NCI-H1694 treated with DMSO at 0.1 percent for 48 hours (cell line): ENCODE data around the gene CCDC9B.

Experiments
- DNase-seq: peaks from one replicate; lab custom pipeline; 2025; lab: John Stamatoyannopoulos, UW

Gene CCDC9B

DNA sequence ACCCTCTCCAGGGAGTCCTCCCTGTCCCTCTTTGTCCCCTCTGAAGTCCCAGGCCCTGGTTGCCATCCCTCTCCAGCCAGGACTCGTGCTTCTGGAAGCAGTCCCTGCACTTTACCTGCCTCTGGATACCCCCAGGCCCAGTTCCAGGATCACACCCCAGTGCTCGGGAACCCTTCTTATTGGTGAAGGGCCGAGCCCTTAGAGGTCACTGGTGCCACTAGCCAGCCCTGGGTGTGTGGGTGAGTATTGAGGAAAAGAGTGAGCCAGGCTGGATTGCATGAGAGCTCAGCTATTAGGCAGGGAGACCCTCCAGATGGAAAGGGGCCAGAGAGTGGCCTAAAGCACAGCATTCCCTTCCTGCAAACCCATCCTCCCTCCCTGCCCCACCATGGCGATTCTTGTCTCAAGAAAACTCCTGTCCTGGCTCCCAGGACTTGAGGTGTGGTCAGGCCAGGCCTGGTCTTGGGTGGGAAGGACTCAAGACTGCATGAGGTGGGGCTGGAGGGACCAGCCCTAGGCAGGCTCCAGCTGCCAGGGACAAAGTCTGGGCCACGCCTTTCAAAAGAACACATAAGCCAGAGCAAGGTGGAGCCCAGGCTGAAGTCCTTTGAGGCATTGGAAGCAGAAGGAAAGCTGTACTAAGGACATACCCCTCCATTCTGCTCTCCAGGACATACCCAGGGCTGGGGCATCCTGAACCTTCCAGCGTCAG is 5.3 kb upstream of the CCDC9B start:
- no peak for DNase-seq

DNA sequence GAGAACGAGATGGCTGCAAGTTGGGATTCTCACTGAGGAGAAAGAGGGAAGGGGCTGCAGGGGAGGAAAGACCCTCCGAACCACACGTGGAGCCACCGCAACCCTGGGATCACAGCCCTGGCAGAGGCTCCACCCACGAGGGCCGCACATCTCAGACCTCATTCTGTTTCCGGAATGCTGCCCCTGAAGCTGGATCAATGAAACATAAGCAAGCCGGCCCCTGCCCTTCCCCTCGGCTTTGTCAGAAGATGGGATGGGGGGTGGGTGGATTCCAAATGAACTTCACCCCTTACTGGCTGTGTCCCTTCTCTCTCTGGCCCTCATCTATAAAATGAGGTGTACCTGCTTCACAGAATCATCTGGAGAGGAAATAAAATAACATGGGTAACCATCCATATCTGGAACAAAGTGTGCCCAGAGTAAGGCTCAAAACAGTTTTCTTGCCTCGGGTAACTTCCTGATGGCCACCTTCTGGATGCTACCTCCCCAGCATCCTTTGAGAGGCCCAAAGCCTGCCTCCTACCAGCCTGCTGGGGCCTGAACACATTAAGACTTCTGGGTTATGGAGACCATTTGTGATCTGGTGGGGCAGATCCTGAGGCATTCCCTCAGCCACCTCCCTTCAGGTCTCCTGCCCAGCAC is 4.6 kb upstream of the CCDC9B start:
- DNase-seq: no peak

DNA sequence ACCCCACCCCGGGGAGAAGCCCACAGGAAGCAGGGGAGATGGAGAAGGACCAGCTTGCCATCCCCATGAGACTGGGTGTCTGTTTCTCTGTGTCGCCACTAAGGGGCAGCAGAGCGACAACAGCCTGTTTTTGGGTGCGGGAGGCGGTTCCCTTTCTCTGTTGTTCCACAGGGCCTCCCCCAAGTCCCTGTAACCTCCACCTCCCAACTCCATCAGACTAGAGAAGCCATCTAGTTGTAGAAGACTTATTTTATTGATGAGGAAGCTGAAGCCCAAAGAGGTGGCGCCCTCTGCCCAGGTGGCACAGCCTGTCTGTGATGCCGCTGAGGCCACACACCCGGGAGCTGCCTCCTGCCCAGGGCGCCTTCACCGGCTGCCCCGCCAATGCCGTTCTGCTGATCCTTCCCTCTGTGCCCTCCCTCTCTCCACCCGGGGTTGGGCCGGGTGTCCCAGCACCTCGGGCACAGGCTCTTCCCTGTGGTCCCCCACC is 3.9 kb upstream of the CCDC9B start:
- peak; percentile 79 for DNase-seq

DNA sequence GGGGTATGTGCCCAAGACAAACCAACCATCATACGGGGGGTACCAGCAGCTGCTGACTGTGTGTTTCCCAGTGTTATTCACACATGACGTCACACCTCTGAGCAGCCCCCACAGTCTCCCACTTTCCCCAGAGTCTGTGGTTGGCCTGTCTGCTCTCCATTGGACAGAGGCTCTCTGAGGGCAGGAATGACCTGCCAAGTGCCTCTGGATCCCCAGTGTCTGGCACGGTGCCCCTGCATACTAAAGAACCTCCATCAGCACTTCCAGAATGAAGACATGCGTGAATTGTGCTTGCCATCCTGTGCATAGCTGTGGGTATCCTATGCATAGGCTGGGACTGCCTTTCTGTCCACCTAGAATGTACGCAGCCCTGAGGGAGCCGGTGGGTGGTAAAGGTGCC is 3.5 kb upstream of the CCDC9B start:
- DNase-seq: no peak

DNA sequence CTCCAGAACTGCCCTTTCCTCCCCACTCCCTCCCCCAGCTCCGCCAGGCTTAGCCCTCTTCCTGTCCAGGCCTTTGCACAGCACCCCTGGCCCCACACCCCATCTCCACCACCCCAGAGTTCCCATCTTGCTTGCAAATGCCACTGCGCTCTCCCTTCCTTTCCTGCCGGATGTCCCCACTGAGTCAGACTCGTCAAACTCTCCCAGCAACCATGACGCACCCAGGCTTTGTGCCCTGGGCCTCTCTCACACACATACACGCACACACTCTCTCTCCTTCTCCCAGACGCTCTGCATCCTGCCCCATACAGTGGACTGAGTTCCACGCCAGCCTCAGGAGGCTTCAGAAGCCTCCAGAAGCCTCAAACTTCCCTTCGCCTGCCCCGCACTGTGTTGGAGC is 2.8 kb upstream of the CCDC9B start:
- DNase-seq: no peak

DNA sequence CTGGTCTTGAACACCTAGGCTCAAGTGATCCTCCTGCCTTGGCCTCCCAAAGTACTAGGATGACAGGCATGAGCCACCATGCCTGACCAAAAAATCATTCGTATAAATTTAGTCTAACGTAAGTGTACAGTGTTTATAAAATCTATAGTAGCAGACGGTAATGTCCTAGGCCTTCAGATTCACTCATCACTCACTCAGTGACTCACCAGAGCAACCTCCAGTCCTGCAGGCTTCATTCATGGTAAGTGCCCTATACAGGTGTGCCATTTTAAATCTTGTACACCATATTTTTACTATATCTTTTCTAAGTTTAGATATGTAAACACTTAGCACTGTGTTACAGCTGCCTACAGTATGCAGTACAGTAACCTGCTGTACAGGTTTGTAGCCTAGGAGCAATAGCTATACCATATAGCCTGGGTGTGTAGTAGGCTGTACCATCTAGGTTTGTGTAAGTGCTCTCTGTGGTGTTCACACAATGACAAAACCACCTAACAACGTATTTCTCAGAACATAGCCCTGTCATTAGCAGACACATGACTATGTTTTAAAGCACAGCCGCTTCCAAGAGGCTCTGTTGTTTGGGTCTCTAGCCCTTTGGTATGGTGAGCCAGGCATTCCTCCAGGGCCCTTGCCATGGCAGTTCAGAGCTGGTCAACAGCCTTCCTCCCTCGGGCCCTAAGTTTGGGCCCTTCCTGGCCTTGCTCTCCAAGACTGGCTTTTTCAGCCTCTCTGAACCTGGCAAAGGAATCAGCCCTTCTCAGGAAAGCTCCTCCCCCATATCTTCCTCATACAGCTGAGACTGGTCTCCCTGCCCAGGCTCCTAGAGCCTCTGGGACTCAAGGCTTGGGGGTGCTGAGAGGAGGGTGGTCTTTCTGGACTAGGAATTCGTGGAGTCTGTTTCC is 1.9 kb upstream of the CCDC9B start:
- no peak for DNase-seq

DNA sequence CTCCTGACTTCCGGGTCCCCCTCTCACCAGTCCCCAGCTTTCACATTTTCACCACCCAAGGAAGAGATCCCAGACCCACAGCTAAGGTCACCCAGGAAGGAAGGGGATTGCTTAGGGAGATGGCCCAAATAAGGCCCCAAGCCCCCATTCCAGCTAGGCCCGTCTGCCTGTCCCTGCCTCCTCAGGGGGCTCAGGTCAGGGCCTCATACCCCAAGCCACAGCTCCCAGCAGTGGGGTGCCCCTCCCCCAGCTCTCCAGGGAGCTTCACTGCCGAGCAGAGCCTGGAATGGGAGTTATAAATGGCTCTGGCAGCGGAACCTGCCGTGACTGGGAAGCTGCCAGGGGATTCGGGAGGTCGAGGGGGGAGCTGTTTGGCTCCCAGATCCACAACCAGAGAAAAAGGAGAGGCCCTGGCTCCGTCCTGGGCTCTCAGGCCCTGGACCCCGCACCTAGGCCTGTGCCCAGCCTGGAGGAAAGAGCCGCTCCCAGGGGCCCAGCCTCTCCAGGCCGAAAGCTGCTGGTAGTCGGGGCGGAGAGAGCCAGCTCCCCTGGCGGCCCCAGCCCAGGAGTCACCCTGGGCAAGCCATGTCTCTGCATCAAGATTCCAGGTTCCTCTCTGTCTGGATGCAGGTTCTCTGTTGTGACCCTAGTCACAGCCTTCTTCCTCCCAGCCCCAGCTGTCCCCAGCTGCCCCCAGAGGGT is 550 bp downstream of the CCDC9B start:
- DNase-seq: peak; percentile 69

DNA sequence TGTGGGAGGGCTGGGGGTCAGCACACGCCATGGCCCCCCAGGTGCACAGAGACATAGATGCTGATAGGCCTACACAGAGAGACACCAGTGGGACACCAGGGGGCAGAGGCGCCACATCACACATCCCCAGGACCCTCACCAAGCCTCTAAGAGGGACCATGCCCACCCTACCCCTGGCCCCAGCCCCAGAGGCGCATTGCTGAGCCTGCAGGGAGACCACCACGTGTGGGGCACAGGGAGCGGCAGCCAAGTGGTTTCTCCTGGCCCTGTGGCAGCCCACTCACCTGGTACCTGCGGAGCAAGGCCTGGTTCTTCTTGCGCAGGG is 1.2 kb downstream of the CCDC9B start:
- DNase-seq: peak; percentile 44

DNA sequence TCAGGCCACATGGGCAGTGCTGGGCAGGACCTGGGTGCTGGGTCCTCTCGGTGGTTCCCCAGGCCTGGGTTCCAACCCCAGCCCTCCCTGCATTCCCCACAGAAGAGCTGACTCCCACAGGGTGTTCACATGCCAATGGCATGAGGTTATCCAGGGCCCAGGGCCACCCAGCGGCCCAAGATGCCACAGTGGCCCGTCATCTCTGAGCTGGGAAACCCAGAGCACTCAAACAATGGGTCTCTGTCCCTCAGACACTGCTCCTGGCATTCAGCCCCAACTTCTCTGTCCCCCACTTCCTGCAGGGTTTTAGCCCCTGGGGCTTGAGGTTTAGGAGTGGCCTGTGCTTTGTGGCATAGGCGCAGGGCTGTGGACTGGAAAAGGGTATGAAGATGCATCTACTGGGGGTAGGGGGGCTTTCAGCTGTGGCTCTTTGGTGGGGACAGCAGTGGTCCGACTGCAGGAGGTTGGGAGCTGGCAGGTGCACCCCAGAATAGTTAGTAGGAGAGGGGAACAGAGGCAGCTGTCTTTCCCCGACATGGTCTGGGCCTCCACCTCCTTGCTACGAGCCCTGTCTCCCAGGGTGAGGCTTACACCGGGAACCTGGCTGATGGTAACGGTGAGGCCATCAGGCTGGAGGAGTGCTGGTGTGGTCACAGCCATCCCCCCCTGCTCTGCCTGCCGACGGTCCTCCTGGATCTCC is 1.7 kb downstream of the CCDC9B start:
- no peak for DNase-seq

DNA sequence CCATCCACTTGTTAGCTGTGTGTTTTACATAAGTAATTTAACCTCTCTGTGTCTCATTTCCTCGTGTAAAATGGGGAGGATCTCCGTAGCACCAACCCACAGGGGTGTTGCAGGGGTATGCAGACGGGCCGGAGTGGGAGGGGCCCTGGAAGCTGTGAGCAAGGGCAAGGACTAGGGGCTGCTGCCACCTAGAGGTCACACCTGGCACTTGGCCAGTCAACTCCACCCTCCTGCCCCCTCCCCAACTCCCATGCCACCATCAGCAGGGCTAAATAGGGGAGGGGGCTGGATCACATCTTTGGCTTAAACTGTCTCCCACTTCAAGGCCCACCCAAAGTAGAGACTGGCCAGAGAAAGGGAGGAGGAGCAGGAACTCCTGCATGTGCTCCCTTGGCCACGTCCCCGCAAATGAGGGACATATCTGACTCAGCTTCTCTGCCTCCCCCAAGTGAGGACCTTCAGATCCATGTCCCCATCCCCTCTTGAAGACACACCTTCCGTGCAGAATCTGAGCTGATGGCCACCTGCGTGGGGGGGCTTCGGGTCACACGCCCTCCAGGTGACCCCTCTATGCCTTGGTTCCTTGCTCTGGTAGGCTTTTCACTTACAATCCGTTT is 2.6 kb downstream of the CCDC9B start:
- peak; percentile 46 for DNase-seq

DNA sequence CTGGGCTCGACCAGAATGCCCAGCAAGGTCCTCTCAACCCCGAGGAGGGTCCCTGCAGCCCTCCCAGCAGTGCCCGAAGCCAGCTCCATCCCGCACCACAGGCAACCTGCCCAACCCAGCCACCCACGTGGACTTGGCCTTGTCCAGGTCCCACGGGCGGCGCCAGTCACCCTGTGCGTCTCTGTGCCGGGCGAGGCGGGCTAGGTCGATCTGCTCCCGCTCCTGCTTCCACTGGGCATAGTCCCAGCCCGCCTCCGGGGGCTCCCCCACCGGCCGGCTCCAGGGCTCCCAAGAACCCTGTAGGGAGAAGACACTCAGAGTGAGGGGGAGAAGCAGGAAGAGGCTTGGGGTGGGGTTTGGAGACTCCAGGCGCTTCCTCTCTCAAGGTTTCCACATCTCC is 3.1 kb downstream of the CCDC9B start:
- no peak for DNase-seq

DNA sequence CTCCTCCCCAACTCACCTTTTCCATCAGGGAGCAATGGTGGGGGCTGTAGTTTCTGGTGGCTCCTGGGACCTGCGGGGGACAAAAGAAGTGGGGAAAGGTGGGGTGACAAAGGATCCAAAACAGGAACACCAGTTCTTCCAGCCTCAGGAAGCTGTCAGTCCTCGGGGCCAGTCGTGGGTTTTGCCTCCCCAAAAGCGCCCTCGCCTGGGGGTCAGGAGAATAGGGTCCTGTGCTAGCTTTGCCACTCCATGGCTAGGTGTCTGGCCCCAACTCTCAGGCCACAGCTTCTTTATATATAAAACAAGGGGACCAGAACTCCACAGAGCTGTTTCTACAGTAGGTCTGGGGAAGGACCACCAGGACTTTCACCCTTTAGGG is 4.0 kb downstream of the CCDC9B start:
- no peak for DNase-seq

DNA sequence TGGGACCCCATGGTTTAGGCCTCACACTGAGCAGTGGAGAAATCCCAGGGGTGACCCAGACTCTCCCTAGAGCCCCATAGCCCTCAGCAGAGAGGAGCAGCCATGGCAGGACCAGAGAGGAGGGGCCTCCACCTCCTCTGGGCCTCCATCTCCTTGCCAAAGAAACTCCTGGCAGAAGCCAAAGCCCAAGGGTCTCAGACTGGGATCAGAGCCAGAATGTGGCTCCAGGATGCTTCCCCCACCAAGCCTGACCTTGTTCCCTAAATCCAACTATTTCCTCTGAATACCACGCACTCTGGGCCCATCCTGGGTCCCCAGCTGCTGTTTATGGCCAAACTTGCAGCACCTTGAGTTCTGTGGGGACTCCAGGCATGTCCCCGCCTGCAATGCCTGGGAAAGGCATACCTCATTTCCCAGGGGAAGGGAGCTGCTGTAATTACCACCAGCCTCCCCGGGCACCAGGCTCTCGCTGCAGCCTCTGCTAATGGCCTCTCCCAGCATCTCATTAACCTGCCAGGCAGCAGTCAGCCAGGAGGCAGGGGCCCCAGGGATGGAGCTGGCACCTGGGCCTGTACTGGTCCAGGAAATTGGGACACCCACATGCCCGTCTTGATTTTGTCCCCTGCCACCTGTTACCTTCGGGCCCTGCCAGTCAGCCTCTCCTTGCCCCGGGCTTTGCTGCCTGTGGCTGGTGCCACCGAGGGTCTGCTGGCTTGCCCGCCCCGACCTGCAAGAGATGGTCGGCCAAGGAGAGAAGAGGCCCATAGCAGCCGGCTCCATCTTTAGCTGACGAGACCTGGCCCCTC is 4.6 kb downstream of the CCDC9B start:
- DNase-seq: peak; percentile 63

DNA sequence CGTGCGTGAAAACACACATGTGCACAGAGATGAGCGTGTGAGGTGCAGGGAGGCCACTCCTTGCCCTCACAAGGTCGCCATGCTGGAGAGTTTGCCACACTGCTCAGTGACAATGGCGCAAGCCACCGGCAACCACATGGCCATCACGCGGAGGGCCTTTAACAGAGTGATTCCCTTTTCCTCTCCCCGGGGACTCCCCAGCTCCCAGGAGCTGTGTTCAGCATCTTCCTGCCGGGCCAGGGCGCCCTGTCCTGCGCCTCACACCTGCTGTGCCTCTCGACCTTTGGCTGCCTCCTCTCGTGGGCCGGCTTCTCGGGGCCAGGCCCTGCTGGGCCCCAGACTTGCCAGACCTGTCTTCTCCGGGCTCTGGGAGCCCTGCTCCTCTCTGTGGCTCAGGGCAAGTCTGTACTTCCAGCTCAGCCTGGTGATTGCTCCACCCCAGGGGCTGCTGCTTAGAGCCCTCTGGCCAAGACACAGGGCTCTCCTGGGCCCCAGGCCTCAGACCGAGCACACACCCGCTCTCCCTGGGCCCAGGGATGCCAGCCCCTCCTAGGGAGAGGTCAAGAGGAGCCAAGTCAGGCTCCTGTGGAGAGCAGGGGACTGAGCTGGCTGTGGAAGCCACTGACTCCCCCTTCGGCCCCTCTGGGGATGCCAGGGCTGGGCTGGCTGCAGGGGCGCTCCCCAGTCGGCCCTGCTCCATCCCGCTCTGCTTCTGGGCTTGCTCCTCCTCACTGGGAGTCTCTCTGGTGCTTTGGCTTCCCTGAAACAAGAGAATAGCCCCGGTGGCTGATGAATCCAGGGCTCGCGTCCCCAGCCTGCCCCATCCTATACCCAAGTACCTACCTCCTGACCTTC is 5.6 kb downstream of the CCDC9B start:
- DNase-seq: no peak

DNA sequence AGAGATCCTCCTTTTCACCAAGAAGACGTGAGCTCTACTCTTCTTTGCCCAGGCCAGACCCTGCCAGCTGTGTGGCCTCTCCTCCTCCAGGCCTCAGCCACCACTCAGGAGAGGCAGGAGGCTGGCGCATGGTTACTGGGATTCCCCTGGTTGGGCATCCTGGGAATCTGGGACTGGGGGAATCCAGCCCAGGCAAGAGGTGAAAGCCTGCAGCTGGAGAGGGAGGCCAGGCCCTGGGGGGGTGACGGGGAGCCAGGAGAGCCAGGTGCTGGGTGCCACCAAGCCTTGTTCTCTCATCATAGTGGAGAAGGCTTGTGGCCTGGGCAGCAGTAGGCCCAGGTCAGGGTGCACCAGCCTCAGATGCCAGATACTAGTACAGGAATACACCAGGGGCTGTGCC is 6.2 kb downstream of the CCDC9B start:
- DNase-seq: no peak

DNA sequence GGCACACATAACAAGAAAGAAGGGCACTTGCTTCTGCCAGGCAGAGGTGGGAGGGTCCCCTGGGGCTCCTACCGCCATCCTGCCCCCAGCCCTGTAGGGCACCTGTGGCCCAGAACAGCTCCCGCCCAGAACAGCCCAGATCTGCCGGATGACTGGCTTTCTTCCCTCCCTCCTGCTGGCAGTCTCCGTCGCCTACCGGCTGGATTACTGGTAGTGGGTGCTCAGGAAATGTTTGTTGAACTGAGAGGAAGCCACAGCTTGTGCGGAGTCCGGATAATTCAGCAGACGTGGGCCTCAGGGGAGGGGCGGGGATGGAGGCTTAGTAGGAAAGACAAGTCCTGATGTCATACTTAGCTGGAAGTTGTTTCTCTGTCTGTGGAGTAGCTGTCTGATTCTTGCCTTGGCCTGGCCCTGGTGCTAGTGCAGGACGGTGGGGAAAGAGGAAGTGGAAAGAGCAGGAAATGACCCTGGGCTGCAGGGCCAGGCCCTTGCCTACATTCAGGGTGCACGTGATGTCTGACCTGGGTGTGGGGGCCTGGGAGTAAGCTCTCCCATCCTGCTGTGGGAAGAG is 6.7 kb downstream of the CCDC9B start:
- peak; percentile 22 for DNase-seq

DNA sequence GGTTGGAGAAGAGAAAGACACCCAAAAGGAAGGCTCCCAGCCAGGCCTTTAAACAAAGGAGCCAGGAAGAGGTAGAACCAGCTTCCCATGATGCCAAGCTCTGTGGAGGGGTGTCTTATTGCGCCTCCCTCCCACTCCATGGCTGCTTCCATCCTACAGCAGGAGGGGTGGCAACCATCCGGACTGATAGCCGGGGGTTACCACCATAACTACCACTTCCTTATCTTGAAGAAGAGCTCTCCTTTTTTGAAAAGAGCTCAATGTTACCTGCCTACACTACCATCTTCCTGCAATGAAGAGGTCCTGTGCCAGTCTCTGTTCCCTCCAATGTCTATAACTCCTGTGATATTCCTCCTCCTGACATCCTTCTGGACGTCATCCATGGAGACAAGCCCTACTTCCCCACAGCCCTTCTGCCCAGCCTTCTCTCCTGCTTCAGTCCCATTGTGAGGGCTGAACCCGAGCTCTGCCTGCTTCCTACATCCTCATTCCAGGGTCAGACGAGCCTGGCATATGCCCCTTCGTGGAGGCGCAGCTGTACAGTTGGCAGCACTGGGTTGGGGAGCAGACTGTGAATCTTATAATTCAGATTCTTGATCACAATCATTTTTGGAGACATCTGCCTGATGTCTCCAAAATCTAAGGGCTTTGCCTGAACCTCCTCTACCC is 8.5 kb downstream of the CCDC9B start:
- no peak for DNase-seq

DNA sequence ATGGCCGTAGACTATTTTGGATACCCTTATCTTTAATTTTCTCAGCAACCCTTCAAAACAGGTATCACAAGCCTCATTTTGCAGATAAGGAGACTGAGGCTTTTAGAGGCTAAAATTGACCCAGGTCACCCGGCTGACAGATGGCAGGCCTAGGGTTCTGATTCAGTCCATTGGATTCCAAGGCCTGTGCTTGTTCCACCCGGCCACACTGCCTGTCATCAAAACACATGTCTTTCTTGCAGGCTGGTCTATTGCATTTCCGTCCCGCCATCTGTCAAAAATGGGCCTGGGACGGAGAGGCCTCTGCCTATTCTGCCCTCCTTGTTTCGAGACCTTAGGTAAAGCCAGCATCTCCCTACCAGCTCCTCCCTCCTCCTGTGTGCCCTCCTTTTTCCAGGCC is 9.1 kb downstream of the CCDC9B start:
- no peak for DNase-seq

DNA sequence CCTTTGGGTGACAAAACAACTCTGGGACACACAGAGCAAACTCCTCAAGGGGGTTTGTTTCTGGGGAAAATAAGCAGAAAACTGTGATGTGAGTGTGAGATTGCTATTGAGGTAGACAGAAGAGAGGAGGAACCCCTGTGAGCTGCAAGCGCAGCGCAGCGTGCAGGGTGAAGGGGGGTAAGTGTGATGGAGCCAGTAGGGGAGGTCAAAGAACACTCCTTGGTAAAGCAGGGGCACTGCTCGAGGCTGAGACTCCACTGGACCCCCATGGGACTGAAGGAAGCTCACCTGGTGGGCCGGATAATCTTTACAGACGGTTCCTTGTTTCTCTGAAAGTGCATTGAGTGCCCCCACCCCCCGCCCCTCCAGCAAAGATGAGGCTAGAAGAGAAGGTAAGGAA is 9.7 kb downstream of the CCDC9B start:
- no peak for DNase-seq
